ENCODE data around the gene ING2.
A peak's percentile ranks its signal among the peaks of the same experiment; 100 is the strongest.

The ING2 gene

DNA sequence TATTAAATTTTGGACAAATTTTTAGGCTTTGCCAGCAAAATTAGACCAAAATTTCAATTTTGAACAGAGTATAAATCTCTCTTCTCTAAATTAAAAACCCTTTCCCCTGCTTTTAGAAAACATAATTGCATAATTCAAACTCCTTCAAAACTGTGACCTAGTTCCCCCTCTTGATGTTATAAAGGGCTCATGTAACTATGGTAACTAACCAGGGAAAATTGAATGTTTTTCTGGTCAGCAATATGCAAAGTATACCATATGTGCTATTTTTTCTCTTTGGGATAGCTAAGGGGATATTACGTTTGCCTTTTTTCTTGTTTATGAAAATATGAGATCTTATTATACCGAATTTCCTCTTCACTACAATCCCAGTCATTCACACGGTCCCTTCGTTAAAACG is 5.1 kb upstream of the ING2 start:
- DNase-seq: no peak
- Histone ChIP-seq H3K4me2 (ENCODE audit: low read depth, low read length) (no peak overlapping the region), H3K79me2 (ENCODE audit: low read length) (peaks cover 13% of the 10 kb centered on the region), H4K20me1 (ENCODE audit: insufficient read depth, low read length) (no peaks in the 10 kb centered on the region), H3K9me2 (replicated peaks; ENCODE audit: insufficient read depth, low read length) (no peaks in the 10 kb centered on the region), H3K27me3 (replicated peaks; ENCODE audit: insufficient read depth, low read length) (no peaks in the 10 kb centered on the region), H3K4me1 (ENCODE audit: low read length) (peaks cover 4% of the 10 kb centered on the region; the same call in 1 of the 2 replicates), H3F3A (ENCODE audit: insufficient read depth, low read length) (peaks cover 12% of the 10 kb centered on the region), H3K9ac (ENCODE audit: low read length) (no peak overlapping the region), H3K27ac (ENCODE audit: low read length) (no peak overlapping the region), H2AFZ (ENCODE audit: low read length) (no peak overlapping the region), H3K4me3 (ENCODE audit: low read length) (no peak overlapping the region), H3K36me3 (replicated peaks; ENCODE audit: insufficient read depth, low read length) (no peaks in the 10 kb centered on the region), H3K9me3 (replicated peaks; ENCODE audit: insufficient read depth, low read length) (no peaks in the 10 kb centered on the region)
- TF ChIP-seq EZH2 (optimal IDR thresholded peaks at IDR 0.05; ENCODE audit: low read depth, low read length) (no peak), EZH2phosphoT487 (IDR thresholded peaks at IDR 0.05; ENCODE audit: low read length) (no peak)
- TF ChIP-seq, protein P1, sequence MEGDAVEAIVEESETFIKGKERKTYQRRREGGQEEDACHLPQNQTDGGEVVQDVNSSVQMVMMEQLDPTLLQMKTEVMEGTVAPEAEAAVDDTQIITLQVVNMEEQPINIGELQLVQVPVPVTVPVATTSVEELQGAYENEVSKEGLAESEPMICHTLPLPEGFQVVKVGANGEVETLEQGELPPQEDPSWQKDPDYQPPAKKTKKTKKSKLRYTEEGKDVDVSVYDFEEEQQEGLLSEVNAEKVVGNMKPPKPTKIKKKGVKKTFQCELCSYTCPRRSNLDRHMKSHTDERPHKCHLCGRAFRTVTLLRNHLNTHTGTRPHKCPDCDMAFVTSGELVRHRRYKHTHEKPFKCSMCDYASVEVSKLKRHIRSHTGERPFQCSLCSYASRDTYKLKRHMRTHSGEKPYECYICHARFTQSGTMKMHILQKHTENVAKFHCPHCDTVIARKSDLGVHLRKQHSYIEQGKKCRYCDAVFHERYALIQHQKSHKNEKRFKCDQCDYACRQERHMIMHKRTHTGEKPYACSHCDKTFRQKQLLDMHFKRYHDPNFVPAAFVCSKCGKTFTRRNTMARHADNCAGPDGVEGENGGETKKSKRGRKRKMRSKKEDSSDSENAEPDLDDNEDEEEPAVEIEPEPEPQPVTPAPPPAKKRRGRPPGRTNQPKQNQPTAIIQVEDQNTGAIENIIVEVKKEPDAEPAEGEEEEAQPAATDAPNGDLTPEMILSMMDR (IDR thresholded peaks at IDR 0.05; ENCODE audit: low read length): no peak

DNA sequence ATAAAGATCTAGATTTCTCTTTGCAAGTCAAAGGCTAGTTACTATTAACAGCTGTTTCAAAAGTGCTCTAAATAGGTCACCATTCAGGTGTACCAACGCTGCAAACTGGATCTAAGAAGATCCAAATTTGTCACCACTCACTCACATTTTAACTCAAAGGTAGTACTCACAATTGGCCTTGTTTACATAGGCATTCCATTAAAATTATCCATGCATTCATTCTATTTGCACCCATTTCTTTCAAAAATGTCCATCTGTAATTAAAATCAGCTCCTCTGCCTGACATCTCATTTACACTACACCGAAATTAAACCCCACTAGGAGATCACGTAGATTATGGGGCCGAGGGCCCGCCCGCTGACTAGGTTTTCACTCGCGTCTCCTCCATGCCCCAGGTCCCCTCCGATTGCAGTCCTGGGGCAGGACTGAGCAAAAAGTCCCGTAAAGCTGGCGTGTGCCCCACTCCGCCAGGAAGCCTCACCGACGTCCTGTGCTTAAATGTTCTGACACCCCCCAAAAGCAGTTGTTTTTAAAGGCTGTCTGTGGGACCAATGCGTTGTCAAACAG is 1.3 kb upstream of the ING2 start:
- Histone ChIP-seq H3K79me2 (ENCODE audit: low read length) (peaks cover 46% of the 10 kb centered on the region), H3K9me3 (replicated peaks; ENCODE audit: insufficient read depth, low read length) (no peaks in the 10 kb centered on the region), H3K27ac (ENCODE audit: low read length) (peak overlapping the region; percentile 82), H3K9ac (ENCODE audit: low read length) (peak overlapping the region; percentile 78), H2AFZ (ENCODE audit: low read length) (peak overlapping the region; percentile 81), H3K9me2 (replicated peaks; ENCODE audit: insufficient read depth, low read length) (no peaks in the 10 kb centered on the region), H3K27me3 (replicated peaks; ENCODE audit: insufficient read depth, low read length) (no peaks in the 10 kb centered on the region), H3K4me3 (ENCODE audit: low read length) (peak overlapping the region; percentile 78), H3K4me1 (ENCODE audit: low read length) (peaks cover 4% of the 10 kb centered on the region; the same call in 1 of the 2 replicates), H4K20me1 (ENCODE audit: insufficient read depth, low read length) (no peaks in the 10 kb centered on the region), H3F3A (ENCODE audit: insufficient read depth, low read length) (peaks cover 21% of the 10 kb centered on the region), H3K4me2 (ENCODE audit: low read depth, low read length) (peak overlapping the region; percentile 83), H3K36me3 (replicated peaks; ENCODE audit: insufficient read depth, low read length) (no peaks in the 10 kb centered on the region)
- DNase-seq: no peak
- TF ChIP-seq EZH2 (optimal IDR thresholded peaks at IDR 0.05; ENCODE audit: low read depth, low read length) (no peak), EZH2phosphoT487 (IDR thresholded peaks at IDR 0.05; ENCODE audit: low read length) (no peak)
- TF ChIP-seq, protein P1 (IDR thresholded peaks at IDR 0.05; ENCODE audit: low read length): no peak

DNA sequence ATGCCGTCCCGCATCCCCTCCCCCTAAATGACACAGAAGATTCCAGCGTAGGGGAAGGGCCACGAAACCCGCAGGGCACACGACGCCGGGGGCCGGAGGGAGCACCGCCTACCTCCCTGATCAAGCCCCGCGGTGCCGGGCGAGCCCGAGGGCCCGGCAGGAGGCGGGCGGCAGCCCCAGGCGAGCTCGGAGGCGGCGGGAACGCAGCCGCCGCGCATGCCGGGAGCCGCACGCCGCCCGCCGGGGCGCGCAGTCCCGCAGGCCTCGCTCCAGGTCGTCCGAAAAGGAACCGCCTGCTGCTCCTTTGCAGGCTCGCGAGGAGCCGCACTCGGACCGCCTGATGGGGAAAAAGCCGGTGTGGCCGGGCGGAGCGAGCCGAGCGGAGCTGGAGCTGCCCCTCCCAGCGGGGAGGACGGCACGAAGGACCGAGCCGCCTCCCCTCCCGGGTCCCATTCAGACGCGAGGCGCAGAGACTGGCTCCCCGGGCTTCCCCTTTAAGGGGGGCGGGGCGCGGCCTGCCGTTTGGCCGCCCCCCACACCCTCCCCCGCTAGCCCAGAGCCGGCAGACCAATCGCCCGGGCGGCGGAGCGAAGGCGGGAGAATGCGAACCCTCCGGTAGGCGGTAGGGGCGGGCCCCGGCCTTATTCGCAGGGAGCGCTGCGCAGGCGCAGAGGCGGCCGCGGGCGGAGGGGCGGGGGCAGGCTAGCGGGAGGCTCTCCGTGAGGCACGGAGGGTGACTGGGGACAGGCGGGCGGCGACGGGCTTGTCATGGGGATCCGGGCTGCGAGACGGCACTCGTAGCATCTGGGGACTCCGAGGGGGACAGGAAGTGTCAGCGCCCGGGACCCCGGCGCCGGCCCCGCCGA is 561 bp upstream of the ING2 start:
- peak overlapping the region; percentile 89 for H2AFZ ChIP-seq (ENCODE audit: low read length)
- peaks cover 11% of the 10 kb centered on the region; the same call in 1 of the 2 replicates for H3K4me1 ChIP-seq (ENCODE audit: low read length)
- peaks cover 53% of the 10 kb centered on the region for H3K79me2 ChIP-seq (ENCODE audit: low read length)
- no peaks in the 10 kb centered on the region for H4K20me1 ChIP-seq (ENCODE audit: insufficient read depth, low read length)
- H3K27me3 ChIP-seq (replicated peaks; ENCODE audit: insufficient read depth, low read length): no peaks in the 10 kb centered on the region
- H3K9me3 ChIP-seq (replicated peaks; ENCODE audit: insufficient read depth, low read length): no peaks in the 10 kb centered on the region
- peak overlapping the region; percentile 82 for H3K27ac ChIP-seq (ENCODE audit: low read length)
- TF ChIP-seq EZH2phosphoT487 (IDR thresholded peaks at IDR 0.05; ENCODE audit: low read length) (no peak), EZH2 (optimal IDR thresholded peaks at IDR 0.05; ENCODE audit: low read depth, low read length) (no peak)
- TF ChIP-seq, protein P1 (IDR thresholded peaks at IDR 0.05; ENCODE audit: low read length): no peak
- H3K4me2 ChIP-seq (ENCODE audit: low read depth, low read length): peak overlapping the region; percentile 83; the same call in 1 of the 2 replicates
- DNase-seq: peak; percentile 98
- H3K9ac ChIP-seq (ENCODE audit: low read length): peak overlapping the region; percentile 88
- peaks cover 21% of the 10 kb centered on the region for H3F3A ChIP-seq (ENCODE audit: insufficient read depth, low read length)
- no peaks in the 10 kb centered on the region for H3K9me2 ChIP-seq (replicated peaks; ENCODE audit: insufficient read depth, low read length)
- H3K4me3 ChIP-seq (ENCODE audit: low read length): peak overlapping the region; percentile 78
- no peaks in the 10 kb centered on the region for H3K36me3 ChIP-seq (replicated peaks; ENCODE audit: insufficient read depth, low read length)
